Brain microvascular endothelial cell (primary cell): Measurements from ENCODE around the gene TRAPPC11.

ENCODE experiments used
- DNase-seq: peaks from one replicate; pipeline ENCODE4 v3.0.0-alpha.2; 2020
- H3K27ac ChIP-seq: fragments of 250-450 bp; sonication (Bioruptor Pico); 2 replicates; pipeline ENCODE4 v1.5.1; 2020; ENCODE audit warnings: mild to moderate bottlenecking, moderate library complexity
- H3K27me3 ChIP-seq: fragments of 250-450 bp; sonication (Bioruptor Pico); replicated peaks from 2 replicates; pipeline ENCODE4 v1.5.1; 2020; ENCODE audit warnings: mild to moderate bottlenecking
- H3K36me3 ChIP-seq: fragments of 250-450 bp; sonication (Bioruptor Pico); replicated peaks from 2 replicates; pipeline ENCODE4 v1.5.1; 2020; ENCODE audit warnings: mild to moderate bottlenecking
- H3K4me3 ChIP-seq: 2 replicates; pipeline ENCODE4 v1.5.1; 2011; ENCODE audit warnings: low read depth, mild to moderate bottlenecking, control low read depth, low read length, moderate library complexity
- CTCF ChIP-seq: IDR thresholded peaks from 2 replicates; pipeline ENCODE4 v1.5.1; 2011; ENCODE audit warnings: low read depth, mild to moderate bottlenecking, moderate library complexity, low read length, control low read depth, inconsistent platforms; ENCODE audit errors: missing control alignments
- in situ Hi-C: cut with HindIII; loops from 2 replicates; pipeline ENCODE4 v1.10.0; 2017; ENCODE audit warnings: low sequenced_read_pairs, low pct_ligation_motif_present

The TRAPPC11 gene

GRCh38 chr4:183691006-183691405, 31.9 kb downstream of the TRAPPC11 start:
- no peak for DNase-seq
- in situ Hi-C loops: no loop called here
- H3K4me3 ChIP-seq: no peak overlapping the region
- peaks cover 35% of the 10 kb centered on the region for H3K36me3 ChIP-seq
- TF ChIP-seq CTCF: no peak
- no peak overlapping the region for H3K27ac ChIP-seq
- H3K27me3 ChIP-seq: no peaks in the 10 kb centered on the region

- DNase-seq: no peak
Measured at GRCh38 chr4:183691897-183692296, 32.8 kb downstream of the TRAPPC11 start.

GRCh38 chr4:183698909-183699308, 39.8 kb downstream of the TRAPPC11 start:
- no peak for TF ChIP-seq CTCF
- Histone ChIP-seq H3K27me3 (no peaks in the 10 kb centered on the region), H3K36me3 (peaks cover 63% of the 10 kb centered on the region), H3K27ac (no peak overlapping the region), H3K4me3 (no peak overlapping the region)
- DNase-seq: no peak
- in situ Hi-C loops: no loop called here

More at GRCh38 chr4:183691897-183692296, 32.8 kb downstream of the TRAPPC11 start:
- Histone ChIP-seq H3K27ac (no peak overlapping the region), H3K36me3 (peaks cover 37% of the 10 kb centered on the region), H3K4me3 (no peak overlapping the region), H3K27me3 (no peaks in the 10 kb centered on the region)
- in situ Hi-C loops: no loop called here
- no peak for TF ChIP-seq CTCF

- no peaks in the 10 kb centered on the region for H3K27me3 ChIP-seq
- peaks cover 55% of the 10 kb centered on the region for H3K36me3 ChIP-seq
- H3K27ac ChIP-seq: no peak overlapping the region
- no peak for TF ChIP-seq CTCF
- H3K4me3 ChIP-seq: no peak overlapping the region
- in situ Hi-C loops: no loop called here
- DNase-seq: no peak
Measured at GRCh38 chr4:183700407-183700806, 41.3 kb downstream of the TRAPPC11 start.

- in situ Hi-C loops: no loop called here
- H3K4me3 ChIP-seq: no peak overlapping the region
- no peaks in the 10 kb centered on the region for H3K27me3 ChIP-seq
- no peak overlapping the region for H3K27ac ChIP-seq
- TF ChIP-seq CTCF: no peak
- H3K36me3 ChIP-seq: peaks cover 47% of the 10 kb centered on the region
- DNase-seq: no peak
Measured at GRCh38 chr4:183702492-183702891, 43.4 kb downstream of the TRAPPC11 start.

- no peaks in the 10 kb centered on the region for H3K27me3 ChIP-seq
- no peak overlapping the region for H3K4me3 ChIP-seq
- no peak for TF ChIP-seq CTCF
- no peak overlapping the region for H3K27ac ChIP-seq
- DNase-seq: no peak
- peaks cover 4% of the 10 kb centered on the region for H3K36me3 ChIP-seq
- in situ Hi-C loops: no loop called here
Measured at GRCh38 chr4:183714626-183715025, 55.5 kb downstream of the TRAPPC11 start.
